NCI-H1092 treated with DMSO at 0.1 percent for 48 hours (cell line): ENCODE measurements around the gene MRPL24.

Source experiments
- DNase-seq: peaks from one replicate; lab custom pipeline; 2025; lab: John Stamatoyannopoulos, UW

The MRPL24 gene

DNA sequence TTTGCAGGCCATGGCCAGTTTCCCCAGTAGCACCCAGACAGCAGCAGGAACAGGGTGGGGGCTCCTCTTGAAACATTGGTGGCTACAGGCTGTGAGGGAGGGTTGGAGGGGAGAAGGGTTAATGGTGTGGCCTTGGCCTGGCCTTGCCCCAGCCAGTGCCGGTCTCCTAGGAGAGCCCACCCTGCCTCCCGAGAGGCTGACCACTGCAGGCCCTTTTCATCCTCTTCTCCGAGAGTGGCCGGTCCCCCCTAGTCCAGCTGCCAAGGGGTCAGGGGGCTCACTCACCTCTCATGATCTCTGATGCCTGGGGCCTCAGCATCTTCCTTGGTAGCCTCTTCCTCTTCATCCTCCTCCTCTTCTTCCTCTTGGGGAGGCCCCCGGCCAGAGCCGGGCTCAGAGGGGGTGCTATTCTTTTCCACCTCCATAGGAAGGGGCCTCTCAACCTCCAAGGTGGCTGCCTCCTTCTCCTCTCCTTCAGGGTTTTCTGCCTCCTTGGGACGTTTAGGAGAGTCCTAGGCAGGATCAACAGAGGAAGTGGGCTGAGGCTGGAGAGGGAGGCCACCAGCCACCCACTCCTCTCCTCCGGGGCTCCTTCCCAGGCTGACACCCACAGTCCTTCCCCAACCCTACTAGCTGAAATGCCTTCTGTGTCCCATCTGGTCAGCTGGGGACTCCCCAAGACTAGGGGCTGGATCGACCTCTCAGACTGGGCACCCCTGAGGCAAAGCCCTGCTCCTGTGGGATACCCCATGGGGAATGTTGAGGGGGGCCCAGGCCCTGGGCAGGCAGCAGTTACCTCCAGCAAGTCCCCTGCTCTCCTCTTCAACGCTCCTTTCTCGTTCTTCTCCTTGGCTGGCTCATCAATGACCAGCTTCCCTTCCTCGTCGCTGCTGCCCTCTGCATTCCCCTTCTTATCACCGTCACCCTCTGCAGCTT lies 2.7 kb upstream of the MRPL24 start:
- no peak for DNase-seq

- DNase-seq: no peak
These were observed 1.9 kb upstream of the MRPL24 start for GRCh38 chr1:156742801-156743200.

- DNase-seq: no peak
These were observed 1.1 kb upstream of the MRPL24 start for GRCh38 chr1:156742017-156742416.

DNA sequence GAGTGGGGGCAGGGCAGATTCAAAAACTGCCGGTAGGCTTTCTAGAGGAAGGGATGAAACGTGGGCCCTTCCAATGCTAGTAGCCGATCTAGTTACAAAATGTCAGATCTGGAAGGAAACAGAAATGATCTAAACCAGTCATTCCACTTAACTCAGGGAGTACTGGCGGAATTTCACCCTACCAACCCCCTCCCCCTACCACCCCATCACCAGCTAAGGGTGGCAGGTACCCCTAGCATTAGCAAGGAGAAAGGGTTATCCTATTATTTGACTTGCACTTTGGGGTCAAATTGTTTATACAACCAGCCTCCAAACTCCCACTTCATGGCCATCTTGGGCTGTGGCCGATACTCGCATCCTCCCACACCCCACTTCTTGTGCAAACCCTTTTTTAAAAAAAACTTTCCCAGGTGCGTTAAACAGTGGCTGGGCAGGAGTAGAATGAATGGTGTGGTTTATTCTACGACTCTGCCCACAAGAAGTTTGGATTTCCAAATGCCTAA lies 644 bp upstream of the MRPL24 start:
- DNase-seq: no peak

DNA sequence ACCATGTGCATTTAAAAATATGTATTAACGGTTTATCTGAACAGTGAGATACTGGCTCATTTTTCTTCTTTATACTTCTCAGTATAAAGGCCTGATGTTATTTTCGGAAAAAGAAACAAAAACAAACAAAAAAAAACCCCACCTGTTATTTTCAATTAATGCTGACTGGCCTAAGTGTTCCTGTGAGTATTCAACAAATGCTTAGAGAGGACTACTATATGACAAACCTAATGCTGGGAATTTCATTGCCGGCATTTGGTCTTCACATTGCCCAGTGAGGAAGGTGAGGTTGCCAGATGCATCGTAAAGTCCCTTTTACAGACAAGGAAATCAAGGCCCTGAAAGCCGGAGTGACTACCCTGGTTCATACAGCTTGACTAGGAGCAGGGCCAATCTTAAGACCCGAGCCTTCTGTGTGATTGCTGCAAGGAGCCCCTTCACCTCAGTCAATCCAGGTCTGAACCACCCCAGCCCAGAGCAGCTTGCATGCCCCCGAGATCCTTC lies 599 bp downstream of the MRPL24 start:
- DNase-seq: no peak

DNA sequence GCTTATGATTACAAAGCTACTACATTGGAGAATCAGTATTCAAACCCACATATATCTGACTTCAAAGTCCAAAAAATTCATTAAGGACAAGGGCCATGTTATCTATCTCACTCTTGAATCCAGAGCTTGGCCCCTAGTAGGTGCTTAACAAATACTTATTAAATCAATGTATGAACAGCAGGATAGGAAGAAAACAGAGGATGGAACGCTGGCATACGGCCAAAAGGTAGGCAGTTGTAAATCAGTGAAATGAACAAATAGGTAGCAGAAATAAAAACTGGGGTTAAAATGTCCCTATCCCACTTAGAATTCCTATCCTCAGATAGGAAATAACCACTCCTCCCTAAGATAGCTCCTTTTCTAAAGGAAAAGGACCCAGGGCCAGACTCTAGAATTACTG lies 2.0 kb downstream of the MRPL24 start:
- no peak for DNase-seq

DNA sequence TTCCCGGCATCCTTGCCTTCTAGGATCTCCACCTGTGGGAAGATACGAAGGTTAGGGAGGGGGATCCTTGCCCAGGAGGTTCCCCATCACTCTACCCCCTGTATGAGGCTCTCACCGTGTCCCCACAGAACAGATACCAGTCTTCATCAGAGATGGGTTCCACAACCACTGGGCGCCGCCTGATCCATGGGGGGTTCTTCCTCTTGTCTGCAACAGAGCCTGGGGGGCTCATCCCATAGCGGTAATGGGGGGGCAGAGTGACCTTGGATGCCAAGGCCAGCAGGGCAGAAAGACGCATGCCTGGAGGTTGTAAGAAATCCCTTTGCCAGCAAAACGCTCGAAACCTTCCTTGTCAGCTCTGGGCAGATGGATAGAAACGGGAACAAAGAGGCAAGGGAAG lies 2.5 kb downstream of the MRPL24 start:
- no peak for DNase-seq

DNA sequence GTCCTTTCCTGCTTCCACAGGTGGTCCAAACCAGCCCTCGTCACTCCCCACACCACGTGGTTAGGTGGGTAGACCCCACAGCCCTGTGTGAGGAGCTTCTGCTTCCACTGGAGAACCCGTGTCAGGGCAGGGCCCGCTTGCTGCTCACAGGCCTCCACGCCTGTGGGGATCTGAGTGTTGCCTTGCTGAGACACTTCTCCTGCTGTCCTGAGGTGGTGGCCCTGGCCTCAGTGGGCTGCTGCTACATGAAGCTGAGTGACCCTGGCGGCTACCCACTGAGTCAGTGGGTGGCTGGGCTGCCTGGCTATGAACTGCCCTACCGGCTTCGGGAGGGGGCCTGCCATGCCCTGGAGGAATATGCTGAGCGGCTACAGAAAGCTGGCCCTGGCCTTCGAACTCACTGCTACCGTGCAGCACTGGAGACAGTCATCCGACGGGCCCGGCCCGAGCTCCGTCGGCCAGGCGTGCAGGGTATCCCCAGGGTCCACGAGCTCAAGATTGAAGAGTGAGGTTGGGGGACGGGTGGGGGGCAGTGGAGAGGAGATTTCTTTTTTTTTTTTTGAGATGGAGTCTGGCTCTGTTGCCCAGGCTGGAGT lies 6.8 kb downstream of the MRPL24 start:
- DNase-seq: no peak

DNA sequence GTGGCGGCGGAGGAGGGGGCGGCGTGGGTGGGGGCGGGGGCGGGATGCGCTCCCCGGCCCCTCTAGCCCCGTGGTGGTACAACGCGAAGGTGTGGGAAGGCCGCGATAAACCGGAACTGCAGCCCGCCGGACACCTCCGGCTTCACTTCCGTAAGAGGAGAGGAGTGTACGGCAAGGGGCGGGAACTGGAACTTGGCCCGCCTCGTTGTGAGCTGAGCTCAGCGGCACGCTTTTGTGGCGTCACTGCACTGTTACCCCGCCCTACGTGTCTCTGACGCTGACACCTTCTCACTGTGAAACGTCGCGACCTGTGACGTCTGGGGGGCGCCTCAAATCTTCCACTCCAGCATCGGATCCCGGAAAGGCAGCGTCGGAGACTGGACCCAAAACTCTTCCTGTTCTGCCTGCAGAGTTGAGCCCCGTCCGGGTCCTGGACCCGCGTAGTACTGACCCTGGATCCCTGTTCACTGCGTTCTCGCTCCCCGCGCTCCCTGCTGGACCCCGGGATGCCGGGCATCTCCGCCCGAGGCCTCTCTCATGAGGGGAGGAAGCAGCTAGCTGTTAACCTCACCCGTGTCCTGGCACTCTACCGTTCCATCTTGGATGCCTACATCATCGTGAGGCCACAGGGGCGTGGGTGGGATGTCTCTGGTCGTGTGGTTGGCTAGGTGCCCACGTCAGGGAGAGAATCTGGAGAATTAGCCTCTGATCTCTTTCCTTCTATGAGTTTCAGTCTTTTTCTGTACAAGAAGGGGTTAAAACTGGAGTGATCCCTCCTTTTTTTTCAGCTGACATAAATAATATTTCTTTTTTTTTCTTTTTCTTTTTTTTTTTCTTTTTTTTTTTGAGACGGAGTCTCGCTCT lies 12.1 kb downstream of the MRPL24 start, which contains the start of gene ISG20L2:
Gene ISG20L2, minus strand, starts transcription at position 168 of the 864 bp plus-strand sequence. CDS start 1,114 bp downstream, outside the sequence.
- peak; percentile 98 for DNase-seq

- DNase-seq: peak; percentile 87
These were observed 12.8 kb downstream of the MRPL24 start, which contains the start of gene METTL25B for GRCh38 chr1:156727926-156728598. Gene METTL25B (plus strand): TSS chr1:156728469. CDS start chr1:156729105, 636 bp downstream.

- no peak for DNase-seq
These were observed 13.4 kb downstream of the MRPL24 start for GRCh38 chr1:156727492-156727891.

- DNase-seq: peak; percentile 17
These were observed 14.2 kb downstream of the MRPL24 start for GRCh38 chr1:156726549-156727226.

DNA sequence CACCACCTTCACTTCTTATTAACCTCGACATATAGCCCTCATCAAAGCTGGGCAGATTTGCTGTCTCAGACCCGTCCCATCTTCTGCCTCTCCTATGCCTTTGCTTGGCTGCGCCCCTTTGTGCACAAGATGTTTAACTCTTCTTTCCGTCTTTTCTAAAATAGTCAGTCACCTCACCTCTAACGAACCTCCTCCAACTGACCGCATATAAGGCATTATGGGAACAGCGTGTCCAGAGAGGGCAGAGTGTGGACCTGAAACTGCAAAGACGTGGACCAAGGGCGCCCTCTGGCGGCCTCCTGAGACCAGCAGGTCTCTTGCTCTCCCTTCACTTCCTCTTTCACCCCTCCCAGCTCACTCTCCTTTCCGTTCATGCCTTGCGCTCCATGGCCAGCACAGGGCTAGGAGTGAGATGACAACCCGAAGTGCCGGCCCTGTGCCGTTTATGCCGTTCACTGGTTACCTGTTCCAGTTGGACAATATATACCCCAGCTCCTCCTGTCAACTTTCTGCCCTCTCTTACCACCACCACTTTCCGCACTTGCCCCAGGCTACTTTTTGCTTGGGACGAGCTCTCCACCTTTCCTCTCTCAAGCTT lies 15.1 kb downstream of the MRPL24 start:
- DNase-seq: peak; percentile 86

- DNase-seq: no peak
These were observed 19.4 kb downstream of the MRPL24 start for GRCh38 chr1:156721535-156721934.

GRCh38 chr1:156721131-156721530 lies 19.8 kb downstream of the MRPL24 start:
- DNase-seq: no peak

DNA sequence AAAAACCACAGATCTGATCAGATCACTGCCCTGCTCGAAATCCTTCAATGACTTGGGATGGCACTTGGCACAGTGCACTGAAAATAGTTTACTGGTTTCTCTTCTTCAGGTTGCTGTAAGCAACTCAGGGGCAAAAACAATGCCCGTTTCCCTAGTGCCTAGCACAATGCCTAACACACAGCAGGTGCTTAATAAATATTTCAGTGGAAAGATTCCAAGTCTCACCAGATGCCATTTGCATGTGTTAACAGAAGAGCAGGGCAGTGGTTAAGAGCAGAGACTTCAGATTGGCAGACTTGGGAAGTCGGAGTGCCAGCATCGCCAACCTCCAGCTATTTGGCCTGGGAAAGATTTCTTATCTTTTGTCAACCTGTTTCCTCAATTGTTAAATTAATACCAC lies 23.5 kb downstream of the MRPL24 start:
- DNase-seq: no peak

- no peak for DNase-seq
These were observed 26.1 kb downstream of the MRPL24 start for GRCh38 chr1:156714830-156715229.

- DNase-seq: no peak
These were observed 28.3 kb downstream of the MRPL24 start for GRCh38 chr1:156712626-156713025.

GRCh38 chr1:156711011-156711817 lies 29.7 kb downstream of the MRPL24 start:
- DNase-seq: no peak
